Muscle of arm (tissue), 14 donors: ENCODE data around the gene CNTNAP3. TPM values are rescaled to one million over a fixed set of nuclear protein-coding genes. Genes with fewer than 3 reads are reported as not detected.
"Not testable (repeated sequence)": the region's sequence is repeated elsewhere in the genome, so short reads cannot be mapped to it uniquely, and the experiment has no call there.

ENCODE experiments used
- DNase-seq: peaks from one replicate; pipeline ENCODE4 v3.0.0-alpha.2; 2013
- long read RNA-seq, 11 donors: transcript quantifications; one replicate each; lab custom pipeline, GENCODE V29; 2026
- polyA plus RNA-seq, 12 donors: library from polyadenylated mRNA; unstranded; fragments of 120-200 nt; gene quantifications; one replicate each; pipeline ENCODE4 v1.2.1, GENCODE V29; 2013; ENCODE audit not compliant: insufficient read length in 12 of 12

The CNTNAP3 gene
- 1 to 10 TPM in 10 of 12 donors, not detected in 2; 1.2 to 5.0 (median 2.0) TPM for polyA plus RNA-seq
- long read RNA-seq, donor 1: 0 reads
- long read RNA-seq, donor 2: 0 reads
- long read RNA-seq, donor 3: 0 reads
- long read RNA-seq, donor 4: 0 reads
- long read RNA-seq, donor 5: 0 reads
- long read RNA-seq, donor 6: 0 reads
- long read RNA-seq, donor 7: 0 reads
- long read RNA-seq, donor 8: 0 reads
- long read RNA-seq, donor 9: 0 reads
- long read RNA-seq, donor 10: 0 reads
- long read RNA-seq, donor 11: 0 reads

DNA sequence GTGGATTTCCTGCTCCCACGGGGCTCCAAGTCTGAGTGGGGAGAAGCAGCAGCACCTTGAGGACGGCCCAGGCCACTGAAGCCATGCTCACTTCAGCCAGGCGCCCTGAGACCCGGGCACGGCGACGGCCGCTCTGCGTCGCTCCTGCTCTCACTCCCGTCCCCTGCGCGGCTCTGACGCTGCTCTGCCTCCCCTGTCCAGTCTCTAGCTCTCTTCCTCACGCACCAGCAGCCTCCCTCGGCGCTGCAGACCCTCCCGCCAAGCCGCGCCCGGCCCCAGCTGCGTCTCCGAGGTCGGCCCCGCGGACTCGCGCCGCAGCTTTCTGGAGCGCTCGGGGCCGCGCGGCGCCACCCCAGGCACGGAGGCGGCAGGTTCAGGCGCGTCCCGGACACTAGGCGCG is at the start of gene CNTNAP3:
CNTNAP3 (minus strand) TSS at position 188 of the 400 bp plus-strand sequence; CDS start at position 85, 103 bp downstream.
- DNase-seq: not testable (repeated sequence)

DNA sequence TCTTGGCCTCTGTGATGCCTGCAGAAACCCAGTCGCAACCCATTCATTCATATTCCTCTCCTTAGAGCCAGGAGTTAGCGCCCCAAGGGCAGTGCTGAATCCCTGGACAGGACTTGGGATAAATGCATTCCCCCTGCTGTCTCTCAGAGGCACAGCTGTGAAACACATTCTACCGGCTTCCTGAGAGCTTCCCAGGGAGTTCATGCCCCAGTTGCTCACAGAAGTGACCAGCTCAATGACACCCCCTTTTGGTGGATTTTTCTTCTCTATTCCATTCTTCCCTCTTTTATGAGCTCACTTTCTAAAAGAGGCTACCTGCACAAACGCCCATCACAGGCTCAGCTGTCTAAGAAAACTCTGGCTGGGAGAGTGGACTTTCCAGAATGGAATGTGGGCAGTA is 8.0 kb downstream of the CNTNAP3 start:
- DNase-seq: not testable (repeated sequence)

DNA sequence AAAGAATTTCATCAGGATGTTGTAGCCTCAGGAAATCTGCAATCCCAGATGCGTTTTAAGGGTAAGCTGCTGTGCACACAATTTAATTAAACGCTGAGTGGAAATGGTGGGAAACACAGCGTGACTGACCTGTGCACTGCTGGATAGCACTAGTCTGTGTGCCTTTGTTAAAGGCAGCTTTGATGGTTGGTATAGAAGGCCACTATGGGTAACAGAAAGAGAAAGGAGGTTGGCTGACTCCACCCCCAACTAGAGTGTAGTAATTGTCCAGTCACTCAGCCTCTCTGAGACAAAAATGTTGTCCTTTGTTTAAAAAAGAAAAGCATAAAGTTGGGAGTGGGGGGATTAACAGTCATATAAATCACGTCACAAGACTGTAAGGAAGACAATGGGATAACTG is 45.5 kb downstream of the CNTNAP3 start:
- not testable (repeated sequence) for DNase-seq

DNA sequence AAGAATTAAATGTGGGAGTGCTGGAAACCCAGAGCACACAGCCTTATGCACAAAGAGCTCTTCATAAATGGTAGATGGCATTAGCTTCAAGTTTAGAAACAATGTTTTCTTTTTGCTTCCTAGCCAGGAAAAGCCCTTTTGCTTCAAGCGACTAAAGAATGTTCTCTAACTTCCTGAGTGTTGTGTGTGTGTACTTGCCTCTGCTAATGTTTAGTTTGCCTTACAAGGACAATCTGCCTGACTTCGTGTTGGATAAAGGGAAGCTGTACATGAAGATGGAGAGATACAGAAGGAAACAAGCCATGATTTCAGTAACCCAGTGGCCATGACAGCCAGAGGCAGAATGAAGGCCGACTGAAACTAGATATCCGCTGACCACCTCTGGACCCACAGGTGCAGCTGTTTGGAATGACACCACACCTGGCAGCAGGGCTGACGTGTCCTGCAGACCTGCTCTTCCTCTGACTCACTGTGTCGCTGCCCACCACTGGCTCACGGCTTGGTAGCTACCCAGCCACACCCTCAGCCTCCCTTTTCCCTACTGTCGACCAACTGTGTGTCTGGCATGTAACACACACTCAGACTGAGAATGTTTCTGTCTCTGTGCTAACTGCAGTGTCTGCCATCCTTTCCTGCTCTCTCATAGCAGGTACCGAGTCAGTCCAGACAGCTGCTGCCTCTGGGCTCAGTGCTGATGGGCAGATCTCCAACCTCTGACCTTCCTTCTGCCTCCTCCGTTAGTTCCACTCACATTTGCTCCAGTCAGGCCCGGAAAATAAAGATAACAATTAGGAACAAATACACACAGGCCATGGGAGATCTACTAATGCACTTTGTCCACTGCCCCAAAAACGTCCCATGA is 55.6 kb downstream of the CNTNAP3 start:
- DNase-seq: not testable (repeated sequence)

DNA sequence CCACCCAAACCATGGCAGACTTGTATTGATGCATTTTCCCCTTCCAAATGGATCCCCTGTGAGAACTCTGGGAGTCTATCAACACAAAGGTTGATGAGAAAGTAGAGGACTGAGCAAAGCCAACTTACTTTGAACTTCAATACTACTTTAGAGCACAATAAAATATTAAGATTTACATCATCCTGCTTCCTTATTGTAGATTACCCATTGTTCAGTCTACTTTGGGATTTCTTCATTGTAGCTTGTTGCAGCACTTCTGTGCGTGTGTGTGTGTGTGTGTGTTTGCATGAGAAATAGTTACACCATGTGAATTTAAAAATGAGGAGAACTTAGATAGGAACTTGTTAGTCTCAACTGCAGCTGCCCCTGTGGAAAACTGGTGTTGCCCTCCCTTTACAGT is 72.0 kb downstream of the CNTNAP3 start:
- DNase-seq: not testable (repeated sequence)

DNA sequence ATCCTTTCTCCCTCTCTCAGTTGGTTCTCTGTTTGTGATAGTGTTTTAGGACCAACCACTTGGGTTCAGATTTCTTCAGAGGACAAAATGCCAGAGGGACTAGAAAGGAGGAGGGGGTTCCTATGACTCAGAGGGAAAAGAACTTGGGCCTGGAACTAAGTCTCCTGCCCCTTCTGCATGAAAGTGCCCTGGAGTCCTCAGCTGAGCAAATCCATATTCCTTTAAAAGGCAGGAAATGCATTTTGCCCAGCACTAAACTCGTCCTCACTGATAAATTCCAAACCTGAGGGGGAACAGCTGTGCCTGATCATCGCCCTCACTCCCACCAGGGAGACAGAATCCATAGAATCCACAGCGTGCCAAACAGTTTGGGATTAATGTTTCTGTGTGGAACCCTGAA is 78.2 kb downstream of the CNTNAP3 start:
- not testable (repeated sequence) for DNase-seq

DNA sequence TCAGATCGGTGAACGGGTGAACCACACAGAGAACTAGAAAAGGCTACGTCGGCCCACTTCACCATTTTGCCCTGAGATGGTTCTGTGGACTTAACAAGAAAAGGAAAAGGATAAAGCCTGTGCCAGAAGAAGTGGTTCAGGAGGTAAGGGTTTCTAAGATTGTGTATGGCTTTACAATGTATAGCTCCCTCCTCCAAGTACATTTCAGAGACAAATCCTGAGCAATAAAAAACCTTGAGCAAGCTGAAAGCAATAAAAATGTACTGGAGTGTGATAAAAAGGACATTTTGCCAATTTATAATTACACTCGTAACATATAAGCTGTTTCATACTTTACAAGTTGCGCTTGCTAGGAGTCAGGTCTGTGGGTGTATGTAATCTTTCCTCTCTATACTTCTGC is 81.3 kb downstream of the CNTNAP3 start:
- not testable (repeated sequence) for DNase-seq

DNA sequence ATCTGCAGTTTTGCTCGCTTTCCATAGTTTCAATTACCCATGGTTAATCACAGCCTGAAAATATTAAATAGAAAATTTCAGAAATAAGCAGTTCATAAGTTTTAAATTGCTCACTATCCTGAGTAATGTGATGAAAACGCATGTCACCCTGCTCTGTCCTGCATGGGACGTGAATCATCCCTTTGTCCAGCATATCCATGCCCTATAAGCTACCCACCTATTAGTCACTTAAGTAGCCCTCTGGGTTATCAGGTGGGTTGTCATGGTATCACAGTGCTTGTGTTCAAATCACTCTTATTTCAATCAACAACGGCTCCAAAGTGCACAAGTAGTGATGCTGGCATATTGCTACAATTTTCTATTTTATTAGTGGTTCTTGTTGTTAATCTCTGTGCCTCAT is 82.1 kb downstream of the CNTNAP3 start:
- DNase-seq: not testable (repeated sequence)

DNA sequence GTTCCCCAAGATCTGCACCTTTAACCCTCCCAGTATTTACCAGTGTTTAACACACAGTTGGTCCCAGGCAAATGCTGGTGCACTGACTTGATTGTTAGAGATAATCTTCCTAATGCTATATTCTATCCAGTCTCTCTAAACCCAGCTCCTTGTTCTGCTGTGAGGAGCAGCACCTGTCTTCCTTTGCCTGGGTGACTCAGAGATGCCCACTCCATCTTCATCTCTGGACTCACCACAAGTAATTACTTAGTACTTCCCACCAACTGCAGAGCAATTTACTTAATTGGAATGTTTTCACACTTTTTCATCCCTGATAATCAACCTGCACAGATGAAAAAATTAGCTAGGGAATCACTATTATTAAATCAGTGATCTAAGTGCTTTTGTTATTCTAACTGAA is 87.6 kb downstream of the CNTNAP3 start:
- not testable (repeated sequence) for DNase-seq

DNA sequence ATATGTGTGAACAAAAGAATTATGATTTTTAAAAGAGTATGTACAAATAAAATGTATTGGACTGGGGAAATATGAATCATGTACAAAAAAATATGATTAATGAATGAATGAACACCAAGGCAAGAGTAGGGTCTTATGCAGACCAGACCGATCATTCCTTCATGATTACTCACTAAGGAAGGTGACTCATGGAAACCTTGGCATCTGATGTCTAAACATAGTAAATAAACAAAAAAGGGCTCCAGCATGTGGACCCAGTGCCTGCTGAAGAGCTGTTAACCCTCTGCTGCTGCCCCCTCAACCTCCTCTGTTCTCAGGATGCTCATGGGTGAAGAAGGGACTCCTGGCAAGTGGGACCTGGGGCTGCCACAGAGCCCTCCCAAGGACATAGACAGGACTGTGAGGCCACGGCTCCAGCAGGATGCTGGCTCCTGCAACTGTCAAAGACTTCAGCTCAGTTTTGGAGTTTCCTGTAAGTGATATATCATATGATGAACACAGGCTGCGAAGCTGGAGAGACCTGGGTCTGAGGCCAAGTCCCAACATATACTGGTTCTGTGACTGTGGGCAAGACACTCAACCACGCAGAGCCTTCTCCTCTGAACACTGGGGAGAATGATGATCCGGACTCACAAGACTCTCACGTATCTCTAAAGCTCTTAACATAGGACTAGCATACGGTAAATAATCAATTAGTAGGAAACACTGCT is 89.8 kb downstream of the CNTNAP3 start:
- DNase-seq: not testable (repeated sequence)

DNA sequence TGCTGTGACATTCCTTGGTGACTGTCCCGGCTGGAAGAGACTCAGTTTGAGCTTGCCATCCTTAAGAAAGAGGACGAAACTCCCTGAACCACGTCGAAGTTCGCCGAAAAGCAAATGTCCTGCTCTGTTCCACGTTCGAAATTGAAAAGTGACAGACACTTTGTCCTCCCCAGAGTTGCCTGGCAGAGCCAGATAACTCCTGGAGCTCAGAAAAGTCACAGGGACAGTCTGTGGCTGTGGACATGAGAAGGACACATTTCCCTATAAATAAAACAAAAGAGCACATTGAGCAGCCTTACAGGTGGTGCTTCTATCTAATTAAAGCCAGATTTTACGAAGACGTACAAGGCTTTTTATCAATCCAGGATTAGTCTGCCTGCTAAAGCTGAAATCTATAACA is 116.6 kb downstream of the CNTNAP3 start:
- DNase-seq: not testable (repeated sequence)

DNA sequence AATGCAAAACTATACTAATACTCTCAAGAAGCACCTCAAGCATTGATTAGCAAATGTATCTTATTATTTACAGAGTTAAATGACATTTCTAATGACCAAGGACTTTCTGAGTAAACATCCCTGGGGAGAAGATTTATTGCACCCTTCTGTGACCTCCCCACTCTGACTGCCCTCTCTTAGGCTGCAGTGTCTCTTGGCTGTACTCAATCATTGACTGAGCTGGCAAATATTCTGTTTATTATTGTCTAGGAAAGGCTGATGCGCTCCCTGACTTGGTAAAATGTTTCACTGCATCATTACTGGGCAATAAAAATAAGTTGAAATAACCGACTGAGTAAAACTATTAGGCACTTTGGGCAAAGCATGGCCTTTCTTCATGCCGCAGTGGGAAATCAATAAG is 130.3 kb downstream of the CNTNAP3 start:
- not testable (repeated sequence) for DNase-seq

DNA sequence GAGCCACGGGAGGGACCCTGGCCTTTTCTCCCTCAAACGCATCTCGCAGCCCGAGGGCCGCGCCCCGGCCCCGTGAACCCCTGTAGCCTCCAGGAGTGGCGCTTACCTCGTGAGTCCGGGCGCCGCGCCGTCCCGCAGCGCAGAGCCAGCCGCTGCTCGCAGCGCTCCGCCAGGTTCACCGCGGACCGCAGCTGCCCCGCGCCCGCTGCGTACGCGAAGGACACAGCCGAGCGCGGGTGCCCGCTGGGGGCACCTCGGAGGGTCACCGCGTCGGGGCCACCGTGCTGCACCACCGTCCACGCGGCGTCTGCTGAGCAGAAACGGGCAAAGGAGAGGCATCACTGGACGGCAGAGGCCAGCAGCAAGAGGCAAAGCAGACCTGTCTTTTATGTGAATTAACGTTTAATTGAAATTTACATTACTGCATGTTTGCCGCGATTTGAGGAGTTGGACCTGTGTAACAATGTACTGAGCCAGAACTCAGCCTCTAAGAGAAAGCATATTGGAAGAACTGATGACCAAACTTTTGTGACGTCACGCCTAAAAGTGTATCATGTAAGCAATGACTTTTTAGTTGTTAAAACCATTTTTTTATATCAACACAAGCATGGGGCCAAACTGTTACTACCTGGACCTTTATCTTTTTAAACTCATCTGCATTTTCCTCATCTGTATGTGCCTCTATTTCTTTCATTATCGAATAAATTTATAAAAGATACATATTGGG is 155.0 kb downstream of the CNTNAP3 start:
- not testable (repeated sequence) for DNase-seq

DNA sequence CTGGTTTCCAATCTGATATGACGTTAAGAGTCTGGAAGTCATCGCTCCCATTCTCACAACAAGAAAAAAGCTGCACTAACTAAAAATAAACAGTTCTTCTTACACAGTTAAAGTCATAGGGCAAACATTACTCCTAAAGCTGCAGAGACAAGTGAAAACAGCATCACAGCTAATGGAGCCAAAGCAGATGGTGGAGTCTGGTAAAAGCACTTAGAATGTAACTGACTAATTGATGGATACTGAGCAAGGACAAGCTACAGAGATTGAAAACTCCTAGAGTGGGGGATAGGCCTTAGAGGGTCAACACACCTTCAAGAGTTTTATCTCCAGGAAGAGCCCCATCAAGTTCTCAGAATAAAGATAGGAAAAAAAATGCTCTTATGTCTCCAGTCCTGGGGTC is 166.6 kb downstream of the CNTNAP3 start:
- DNase-seq: not testable (repeated sequence)

DNA sequence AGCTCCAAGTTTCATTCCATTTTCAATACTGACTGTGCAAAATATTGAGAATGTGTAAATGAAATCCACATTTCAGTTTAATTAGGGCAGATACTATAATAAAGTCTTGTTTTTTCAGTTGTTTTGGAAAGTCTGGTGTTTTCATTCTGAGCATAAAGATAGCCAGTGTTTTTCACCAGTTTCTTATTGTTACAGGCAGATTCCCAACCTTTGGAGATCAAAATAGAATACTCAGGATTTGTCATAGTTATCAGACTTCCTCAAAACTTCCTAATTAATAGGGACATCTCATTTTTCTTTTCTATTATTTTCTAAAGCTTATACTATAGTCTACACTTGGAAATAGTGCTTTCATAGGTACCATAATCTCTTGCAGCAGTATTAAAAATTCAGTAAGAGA is 176.2 kb downstream of the CNTNAP3 start:
- DNase-seq: not testable (repeated sequence)

DNA sequence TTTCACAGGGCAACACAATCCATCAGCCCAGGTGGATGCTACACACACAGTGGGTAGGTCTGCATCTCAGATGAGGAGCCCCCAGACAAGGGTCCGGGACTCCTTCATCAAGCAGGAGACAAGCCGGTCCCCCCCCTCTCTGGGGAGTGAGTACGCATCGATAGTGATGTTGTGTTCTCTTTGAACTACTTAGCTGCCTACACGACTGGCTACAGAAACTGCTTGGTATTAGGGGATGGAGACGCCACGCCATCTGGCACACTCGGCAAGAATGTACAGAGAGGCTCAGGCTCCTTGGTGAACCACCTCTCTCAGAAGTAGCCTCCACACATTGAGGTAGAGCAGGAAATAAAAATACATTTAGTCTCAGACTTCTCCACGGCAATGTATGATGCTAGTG is 179.8 kb downstream of the CNTNAP3 start:
- no peak for DNase-seq

DNA sequence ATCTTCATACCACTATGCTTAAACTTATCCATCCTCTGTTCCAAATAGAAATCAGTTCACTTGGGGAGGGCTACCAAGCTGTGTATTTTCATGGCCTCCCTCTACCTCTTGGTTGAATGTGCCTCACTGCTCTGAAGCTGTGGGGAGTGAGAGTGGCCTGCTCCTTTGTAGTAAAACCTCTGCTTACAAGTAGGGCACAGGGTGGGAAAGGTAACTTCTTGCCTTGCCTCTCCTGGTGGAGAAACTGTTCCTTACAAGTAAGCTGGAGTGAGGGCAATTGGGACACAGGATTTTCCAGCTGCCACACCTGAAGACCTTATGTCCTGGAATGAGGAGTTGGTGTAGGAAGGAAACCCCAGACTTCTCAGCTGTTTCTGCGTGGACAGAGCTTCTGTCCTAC is 190.8 kb downstream of the CNTNAP3 start:
- not testable (repeated sequence) for DNase-seq

DNA sequence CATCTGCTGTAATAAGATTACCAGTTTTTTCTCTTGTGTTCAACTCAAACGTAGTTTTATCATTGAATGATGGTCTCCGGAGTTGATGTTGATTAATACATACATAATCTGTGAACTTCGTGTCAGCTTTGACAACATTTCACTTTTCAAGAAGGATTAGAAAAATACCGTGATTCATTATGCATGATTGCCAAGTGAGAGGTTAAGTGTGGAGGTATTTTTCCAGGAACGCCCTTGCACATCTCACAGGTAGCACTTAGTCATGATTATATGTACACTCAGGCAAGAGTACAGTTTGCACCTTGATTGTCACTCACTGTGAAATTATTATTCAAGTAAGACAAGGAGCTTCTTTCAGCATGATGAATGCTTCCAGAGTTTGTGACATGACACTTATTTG is 202.7 kb downstream of the CNTNAP3 start:
- DNase-seq: not testable (repeated sequence)

DNA sequence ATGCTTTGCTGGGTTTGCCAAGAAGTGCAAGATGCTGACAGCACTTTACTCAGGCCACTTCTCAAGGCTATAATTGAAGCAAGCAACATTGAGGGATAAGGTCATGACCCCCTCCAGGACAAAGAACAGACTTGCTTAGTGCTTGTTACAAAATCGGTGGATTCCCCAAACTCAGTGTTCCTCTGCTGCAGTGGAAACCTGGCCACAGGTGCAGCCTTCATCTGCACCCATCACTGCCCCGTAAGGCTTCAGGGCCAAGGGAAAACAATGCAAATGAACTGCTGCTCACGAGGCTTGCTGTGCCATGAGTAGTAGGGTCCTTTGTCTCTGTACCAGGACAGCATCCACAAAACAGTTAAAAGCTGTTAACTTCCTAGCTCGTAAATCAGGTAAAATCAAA is 205.4 kb downstream of the CNTNAP3 start:
- DNase-seq: not testable (repeated sequence)

DNA sequence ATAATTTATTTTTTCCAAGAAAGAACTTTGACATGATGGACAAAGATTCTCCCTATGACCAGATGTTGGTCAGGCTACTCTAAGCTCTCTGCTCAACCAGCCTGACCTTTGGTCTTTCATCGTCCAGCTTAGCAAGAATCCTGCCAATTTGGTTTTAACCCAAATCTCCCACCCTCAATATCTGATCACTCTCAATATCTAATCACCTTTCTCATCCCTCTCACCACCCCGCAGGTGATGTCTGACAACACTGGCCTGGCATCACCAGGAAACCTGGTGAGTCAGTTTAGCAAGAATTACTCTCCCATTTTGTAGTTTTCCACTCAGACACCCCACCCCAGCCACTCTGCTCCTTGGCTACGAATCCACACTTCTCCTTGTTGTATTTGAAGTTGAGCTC is 207.9 kb downstream of the CNTNAP3 start:
- DNase-seq: not testable (repeated sequence)

DNA sequence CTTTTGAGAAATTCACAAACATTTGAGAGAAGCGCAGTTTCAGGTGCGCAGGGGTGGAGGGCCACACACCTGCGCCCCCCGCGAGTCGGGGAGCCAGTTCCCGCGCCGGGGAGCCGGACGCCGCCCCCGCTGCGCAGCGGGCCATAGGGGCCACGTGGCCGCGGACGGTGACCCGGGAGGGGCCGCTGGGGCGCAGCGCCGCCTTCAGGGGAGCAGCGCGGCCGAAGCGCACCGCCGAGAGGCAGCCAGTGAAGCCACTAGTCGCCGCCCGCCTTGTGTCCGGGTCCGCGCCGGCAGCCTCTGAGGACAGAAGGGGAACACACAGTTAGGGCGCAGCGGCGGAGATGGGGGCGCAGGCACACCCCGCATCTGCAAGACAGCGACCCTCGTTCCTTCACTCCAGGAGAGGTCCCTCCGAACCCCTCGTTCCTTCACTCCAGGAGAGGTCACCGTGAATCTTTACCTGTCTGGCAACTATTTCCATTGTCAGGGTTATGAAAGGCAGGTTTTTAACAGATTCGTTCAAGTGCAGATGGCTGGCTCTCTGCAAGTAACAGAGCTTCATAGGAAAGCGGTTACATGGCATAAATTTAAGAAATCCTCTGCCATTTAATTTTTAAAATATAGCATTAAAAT is 209.2 kb downstream of the CNTNAP3 start:
- DNase-seq: not testable (repeated sequence)
